Glomerular endothelial cell (primary cell): ENCODE data around the gene SLC16A2. TPM values are rescaled to one million over a fixed set of nuclear protein-coding genes. Genes with fewer than 3 reads are reported as not detected.

Experiments used
- DNase-seq: peaks from one replicate; pipeline ENCODE4 v3.0.0-alpha.2; 2011; ENCODE audit warnings: low read depth, low spot score; ENCODE audit errors: extremely low read depth
- total RNA-seq: library from RNA; depleted of rRNA; stranded (reverse); fragments of >200 nt; gene quantifications from 2 replicates; pipeline ENCODE4 v1.2.3, GENCODE V29; 2015

SLC16A2 gene
- total RNA-seq: 1.9 and 2.8 TPM in 2 replicates

GRCh38 chrX:74421036-74421739 is at the start of gene SLC16A2:
TSS of gene SLC16A2 (plus strand) at chrX:74421493. CDS start at chrX:74421638, 145 bp downstream.
- no peak for DNase-seq

- DNase-seq: no peak
Measured at GRCh38 chrX:74372272-74372671, 49.0 kb upstream of the SLC16A2 start.

GRCh38 chrX:74377282-74377681 is 44.0 kb upstream of the SLC16A2 start:
- no peak for DNase-seq

GRCh38 chrX:74382613-74383012 is 38.7 kb upstream of the SLC16A2 start:
- DNase-seq: peak; percentile 14

- peak; percentile 4 for DNase-seq
Measured at GRCh38 chrX:74383611-74384010, 37.7 kb upstream of the SLC16A2 start.

GRCh38 chrX:74389016-74389722 is 32.1 kb upstream of the SLC16A2 start:
- no peak for DNase-seq

- DNase-seq: no peak
Measured at GRCh38 chrX:74395556-74395955, 25.7 kb upstream of the SLC16A2 start.

GRCh38 chrX:74405973-74406489 is 15.3 kb upstream of the SLC16A2 start:
- DNase-seq: no peak

GRCh38 chrX:74408304-74408703 is 13.0 kb upstream of the SLC16A2 start:
- no peak for DNase-seq

GRCh38 chrX:74419864-74420195 is 1.5 kb upstream of the SLC16A2 start:
- no peak for DNase-seq

GRCh38 chrX:74420196-74421035 is 877 bp upstream of the SLC16A2 start:
- DNase-seq: no peak

- no peak for DNase-seq
Measured at GRCh38 chrX:74421740-74422352, 553 bp downstream of the SLC16A2 start.

GRCh38 chrX:74422576-74423288 is 1.4 kb downstream of the SLC16A2 start:
- DNase-seq: no peak

- no peak for DNase-seq
Measured at GRCh38 chrX:74423289-74423998, 2.2 kb downstream of the SLC16A2 start.

GRCh38 chrX:74426071-74426470 is 4.8 kb downstream of the SLC16A2 start:
- DNase-seq: no peak

- no peak for DNase-seq
Measured at GRCh38 chrX:74426615-74427014, 5.3 kb downstream of the SLC16A2 start.

GRCh38 chrX:74431797-74432196 is 10.5 kb downstream of the SLC16A2 start:
- no peak for DNase-seq

- no peak for DNase-seq
Measured at GRCh38 chrX:74434336-74434735, 13.0 kb downstream of the SLC16A2 start.

GRCh38 chrX:74437530-74437929 is 16.2 kb downstream of the SLC16A2 start:
- no peak for DNase-seq

- DNase-seq: no peak
Measured at GRCh38 chrX:74438764-74439163, 17.5 kb downstream of the SLC16A2 start.
